Ishikawa (cell line): ENCODE results near the gene SV2B.

Experiments used
- CEBPB ChIP-seq: IDR thresholded peaks from 2 replicates; pipeline ENCODE4 v1.6.1; 2012
- CREB1 ChIP-seq: IDR thresholded peaks from 2 replicates; pipeline ENCODE4 v1.6.1; 2012; ENCODE audit warnings: low read depth
- EGR1 ChIP-seq: IDR thresholded peaks from 2 replicates; pipeline ENCODE4 v1.6.1; 2012
- EP300 ChIP-seq: IDR thresholded peaks from 2 replicates; pipeline ENCODE4 v1.6.1; 2012; ENCODE audit warnings: borderline replicate concordance
- FOXM1 ChIP-seq: IDR thresholded peaks from 2 replicates; pipeline ENCODE4 v1.6.1; 2012; ENCODE audit warnings: low read depth, borderline replicate concordance
- MAX ChIP-seq: IDR thresholded peaks from 2 replicates; pipeline ENCODE4 v1.6.1; 2012
- NFIC ChIP-seq: IDR thresholded peaks from 2 replicates; pipeline ENCODE4 v1.6.1; 2012
- RAD21 ChIP-seq: IDR thresholded peaks from 2 replicates; pipeline ENCODE4 v1.6.1; 2012; ENCODE audit warnings: low read depth
- REST ChIP-seq: IDR thresholded peaks from 2 replicates; pipeline ENCODE4 v1.6.1; 2012; ENCODE audit warnings: low read depth, mild to moderate bottlenecking
- TAF1 ChIP-seq: IDR thresholded peaks from 2 replicates; pipeline ENCODE4 v1.6.1; 2012; ENCODE audit warnings: low read depth, mild to moderate bottlenecking
- TCF12 ChIP-seq: IDR thresholded peaks from 2 replicates; pipeline ENCODE4 v1.6.1; 2012; ENCODE audit warnings: low read depth
- TEAD4 ChIP-seq: IDR thresholded peaks from 2 replicates; pipeline ENCODE4 v1.6.1; 2012
- USF1 ChIP-seq: IDR thresholded peaks from 2 replicates; pipeline ENCODE4 v1.6.1; 2012
- YY1 ChIP-seq: IDR thresholded peaks from 2 replicates; pipeline ENCODE4 v1.6.1; 2012; ENCODE audit warnings: low read depth
- ZBTB7A ChIP-seq: IDR thresholded peaks from 2 replicates; pipeline ENCODE4 v1.6.1; 2012; ENCODE audit warnings: low read depth

SV2B gene

GRCh38 chr15:91214675-91215590 lies 114.9 kb downstream of the SV2B start:
- TF ChIP-seq TAF1 (no peak), ZBTB7A (no peak), RAD21 (no peak), EP300 (no peak), TEAD4 (no peak), MAX (no peak), USF1 (no peak), EGR1 (no peak), CEBPB (no peak)

GRCh38 chr15:91216000-91216399 lies 115.9 kb downstream of the SV2B start:
- TF ChIP-seq TAF1 (no peak), FOXM1 (no peak), REST (no peak), CREB1 (no peak), NFIC (no peak), MAX (no peak)

GRCh38 chr15:91219206-91219605 lies 119.1 kb downstream of the SV2B start:
- TF ChIP-seq REST = no peak
- no peak for TF ChIP-seq CREB1
- no peak for TF ChIP-seq TCF12
- no peak for TF ChIP-seq TEAD4
- no peak for TF ChIP-seq MAX
- TF ChIP-seq USF1 = no peak

GRCh38 chr15:91222052-91222451 lies 122.0 kb downstream of the SV2B start:
- TF ChIP-seq USF1 (no peak), TEAD4 (no peak), NFIC (no peak)

GRCh38 chr15:91223863-91224262 lies 123.8 kb downstream of the SV2B start:
- TF ChIP-seq NFIC (no peak), ZBTB7A (no peak), EGR1 (no peak), YY1 (no peak), EP300 (no peak), MAX (no peak), FOXM1 (no peak), REST (no peak), TEAD4 (no peak), RAD21 (no peak), TAF1 (no peak), TCF12 (no peak), USF1 (no peak), CEBPB (no peak)
